CD4-positive, alpha-beta T cell treated with Interleukin-6 for 4 hours (primary cell): ENCODE measurements around the gene KDM2B.
A peak's percentile ranks its signal among the peaks of the same experiment; 100 is the strongest.

Source experiments
- DNase-seq: peaks from one replicate; pipeline ENCODE4 v3.0.0-alpha.2; 2020; ENCODE audit warnings: mixed read lengths

KDM2B gene

GRCh38 chr12:121525411-121525810 is 55.4 kb downstream of the KDM2B start:
- no peak for DNase-seq

GRCh38 chr12:121524196-121524916 is 56.5 kb downstream of the KDM2B start:
- no peak for DNase-seq

GRCh38 chr12:121523741-121524140 is 57.1 kb downstream of the KDM2B start:
- DNase-seq = no peak

GRCh38 chr12:121522971-121523370 is 57.9 kb downstream of the KDM2B start:
- no peak for DNase-seq

GRCh38 chr12:121520586-121521086 is 60.2 kb downstream of the KDM2B start:
- no peak for DNase-seq

- DNase-seq = no peak
Measured at GRCh38 chr12:121520119-121520518, 60.7 kb downstream of the KDM2B start.

- DNase-seq = no peak
Measured at GRCh38 chr12:121519227-121519626, 61.6 kb downstream of the KDM2B start.

GRCh38 chr12:121518656-121519055 is 62.2 kb downstream of the KDM2B start:
- no peak for DNase-seq

- DNase-seq = no peak
Measured at GRCh38 chr12:121516437-121517011, 64.3 kb downstream of the KDM2B start.

GRCh38 chr12:121515615-121516014 is 65.2 kb downstream of the KDM2B start:
- no peak for DNase-seq

- DNase-seq = no peak
Measured at GRCh38 chr12:121514184-121514742, 66.6 kb downstream of the KDM2B start.

GRCh38 chr12:121513464-121514183 is 67.2 kb downstream of the KDM2B start:
- DNase-seq = peak; percentile 33

GRCh38 chr12:121512561-121512960 is 68.3 kb downstream of the KDM2B start:
- no peak for DNase-seq

GRCh38 chr12:121511916-121512315 is 68.9 kb downstream of the KDM2B start:
- DNase-seq = no peak

GRCh38 chr12:121509339-121509738 is 71.5 kb downstream of the KDM2B start:
- no peak for DNase-seq

GRCh38 chr12:121508533-121508932 is 72.3 kb downstream of the KDM2B start:
- DNase-seq = no peak

- DNase-seq = no peak
Measured at GRCh38 chr12:121507984-121508383, 72.8 kb downstream of the KDM2B start.

- no peak for DNase-seq
Measured at GRCh38 chr12:121507245-121507644, 73.6 kb downstream of the KDM2B start.

- DNase-seq = no peak
Measured at GRCh38 chr12:121505513-121505912, 75.3 kb downstream of the KDM2B start.

- no peak for DNase-seq
Measured at GRCh38 chr12:121504505-121504904, 76.3 kb downstream of the KDM2B start.

GRCh38 chr12:121503395-121503794 is 77.4 kb downstream of the KDM2B start:
- no peak for DNase-seq

- DNase-seq = no peak
Measured at GRCh38 chr12:121501946-121502345, 78.9 kb downstream of the KDM2B start.
